Bronchial epithelial cell (primary cell): ENCODE results near the gene PANK4. TPM values are rescaled to one million over a fixed set of nuclear protein-coding genes. Genes with fewer than 3 reads are reported as not detected.

Source experiments
- DNase-seq: peaks from one replicate; pipeline ENCODE4 v3.0.0-alpha.2; 2010; ENCODE audit warnings: low read depth
- FAIRE-seq: peaks from 2 replicates; lab custom pipeline; 2011; peaks lifted over from hg19 to GRCh38; lab: Jason Lieb, UNC
- H3K27me3 ChIP-seq: 2 replicates; pipeline ENCODE4 v1.5.1; 2011; ENCODE audit warnings: low read length; ENCODE audit not compliant: control insufficient read depth, insufficient read depth
- H3K36me3 ChIP-seq: 2 replicates; pipeline ENCODE4 v1.5.1; 2011; ENCODE audit warnings: low read length; ENCODE audit not compliant: control insufficient read depth, insufficient read depth
- H3K4me3 ChIP-seq: 2 replicates; pipeline ENCODE4 v1.5.1; 2011; ENCODE audit warnings: mild to moderate bottlenecking, low read depth, low read length, control low read depth
- total RNA-seq: library from RNA; depleted of rRNA; stranded (reverse); fragments of >200 nt; gene quantifications from 2 replicates; pipeline ENCODE4 v1.2.1, GENCODE V29; 2014
- TF ChIP-seq, protein P1 (sequence below): IDR thresholded peaks from 2 replicates; pipeline ENCODE4 v1.5.1; 2011; ENCODE audit warnings: mild to moderate bottlenecking, moderate library complexity, low read length, control low read depth, inconsistent platforms; ENCODE audit not compliant: insufficient read depth, severe bottlenecking

The PANK4 gene
- total RNA-seq, 1 donor from 2014 or later, result 29.2 TPM

DNA sequence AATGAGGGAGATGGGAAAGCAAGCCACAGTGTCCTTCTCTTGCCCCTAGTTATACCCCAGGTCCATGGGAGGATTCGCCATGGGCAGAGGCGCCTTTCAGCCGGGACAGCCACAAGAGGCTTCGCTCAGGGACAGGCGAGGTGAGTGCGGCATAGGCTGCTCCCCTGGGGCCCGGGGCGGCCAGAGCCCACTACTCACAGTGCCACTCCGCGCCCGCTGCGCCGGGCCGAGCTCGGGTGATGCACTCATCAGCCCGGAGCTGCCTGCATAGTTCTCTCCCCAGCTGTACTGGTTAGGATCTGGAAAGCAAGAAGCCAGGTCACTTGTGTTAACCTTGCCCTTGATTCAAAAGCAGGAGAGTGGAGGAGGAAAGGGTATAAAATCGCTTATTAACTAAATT is 8.4 kb downstream of the PANK4 start:
- no peak for DNase-seq
- H3K4me3 ChIP-seq, result no peak overlapping the region
- TF ChIP-seq, protein P1, sequence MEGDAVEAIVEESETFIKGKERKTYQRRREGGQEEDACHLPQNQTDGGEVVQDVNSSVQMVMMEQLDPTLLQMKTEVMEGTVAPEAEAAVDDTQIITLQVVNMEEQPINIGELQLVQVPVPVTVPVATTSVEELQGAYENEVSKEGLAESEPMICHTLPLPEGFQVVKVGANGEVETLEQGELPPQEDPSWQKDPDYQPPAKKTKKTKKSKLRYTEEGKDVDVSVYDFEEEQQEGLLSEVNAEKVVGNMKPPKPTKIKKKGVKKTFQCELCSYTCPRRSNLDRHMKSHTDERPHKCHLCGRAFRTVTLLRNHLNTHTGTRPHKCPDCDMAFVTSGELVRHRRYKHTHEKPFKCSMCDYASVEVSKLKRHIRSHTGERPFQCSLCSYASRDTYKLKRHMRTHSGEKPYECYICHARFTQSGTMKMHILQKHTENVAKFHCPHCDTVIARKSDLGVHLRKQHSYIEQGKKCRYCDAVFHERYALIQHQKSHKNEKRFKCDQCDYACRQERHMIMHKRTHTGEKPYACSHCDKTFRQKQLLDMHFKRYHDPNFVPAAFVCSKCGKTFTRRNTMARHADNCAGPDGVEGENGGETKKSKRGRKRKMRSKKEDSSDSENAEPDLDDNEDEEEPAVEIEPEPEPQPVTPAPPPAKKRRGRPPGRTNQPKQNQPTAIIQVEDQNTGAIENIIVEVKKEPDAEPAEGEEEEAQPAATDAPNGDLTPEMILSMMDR, result no peak
- H3K27me3 ChIP-seq, result no peaks in the 10 kb centered on the region
- no peak for FAIRE-seq
- peaks cover 49% of the 10 kb centered on the region for H3K36me3 ChIP-seq

DNA sequence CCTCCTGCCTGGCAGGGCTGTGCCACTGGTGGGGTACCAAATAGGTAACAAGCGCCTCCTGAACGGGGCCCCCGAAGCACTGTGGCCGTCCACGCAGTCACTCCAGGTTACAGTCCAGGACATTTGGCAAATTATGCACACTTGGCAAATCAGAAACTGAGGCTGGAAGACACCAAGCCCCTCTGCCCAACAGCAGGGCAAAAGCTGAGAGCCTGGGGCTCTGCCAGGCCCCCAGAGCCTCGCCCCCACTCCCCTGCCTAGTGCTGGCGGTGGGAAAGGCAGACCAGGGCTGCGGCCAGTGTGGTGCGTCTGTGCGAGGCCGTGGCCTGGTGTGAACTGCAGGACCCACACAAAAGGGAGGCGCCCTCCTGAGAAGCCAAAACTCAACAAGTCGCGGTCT is 9.4 kb downstream of the PANK4 start:
- Histone ChIP-seq H3K27me3 (no peaks in the 10 kb centered on the region), H3K4me3 (no peak overlapping the region), H3K36me3 (peaks cover 53% of the 10 kb centered on the region)
- DNase-seq, result no peak
- FAIRE-seq, result no peak
- TF ChIP-seq, protein P1, result no peak

DNA sequence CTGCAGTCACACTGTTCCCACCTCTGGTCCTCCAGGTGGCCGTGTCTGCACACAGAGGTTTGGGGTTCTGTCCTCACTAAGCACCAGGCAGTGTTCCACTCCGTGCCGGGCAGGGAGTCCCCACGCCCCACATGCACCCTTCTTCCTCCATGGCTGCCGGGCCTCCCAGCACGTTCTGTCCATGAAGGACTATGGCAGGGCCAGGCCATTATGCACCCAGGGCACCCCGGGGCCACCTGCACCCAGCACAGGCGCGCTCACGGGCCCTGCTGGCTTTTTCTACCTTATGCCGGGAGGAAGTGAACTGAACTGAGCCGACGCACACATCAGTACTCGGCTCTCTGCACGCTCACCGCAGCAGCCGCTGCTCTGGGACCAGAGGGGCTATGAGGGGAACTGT is 10.3 kb downstream of the PANK4 start:
- H3K27me3 ChIP-seq, result no peaks in the 10 kb centered on the region
- H3K36me3 ChIP-seq, result peaks cover 52% of the 10 kb centered on the region
- H3K4me3 ChIP-seq, result no peak overlapping the region
- TF ChIP-seq, protein P1, result no peak
- DNase-seq (no peak), FAIRE-seq (no peak)

DNA sequence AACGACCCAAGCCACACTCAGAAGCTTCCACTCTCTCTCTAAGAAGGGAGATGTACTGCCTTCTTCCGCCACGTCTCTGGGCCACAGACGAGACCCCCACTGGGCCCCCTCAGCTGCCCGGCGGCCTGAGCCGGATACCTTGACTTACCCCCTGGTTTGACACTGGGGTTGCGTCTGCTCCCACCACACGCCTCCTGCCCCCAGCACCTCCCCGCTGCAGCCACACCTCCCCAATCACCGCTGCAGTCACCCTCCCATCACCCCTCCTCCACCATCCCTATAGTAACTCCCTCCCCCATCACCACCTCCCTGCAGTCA is 10.7 kb downstream of the PANK4 start:
- H3K36me3 ChIP-seq, result peaks cover 51% of the 10 kb centered on the region
- no peak overlapping the region for H3K4me3 ChIP-seq
- FAIRE-seq (no peak), DNase-seq (no peak)
- H3K27me3 ChIP-seq, result no peaks in the 10 kb centered on the region
- TF ChIP-seq, protein P1, result no peak

DNA sequence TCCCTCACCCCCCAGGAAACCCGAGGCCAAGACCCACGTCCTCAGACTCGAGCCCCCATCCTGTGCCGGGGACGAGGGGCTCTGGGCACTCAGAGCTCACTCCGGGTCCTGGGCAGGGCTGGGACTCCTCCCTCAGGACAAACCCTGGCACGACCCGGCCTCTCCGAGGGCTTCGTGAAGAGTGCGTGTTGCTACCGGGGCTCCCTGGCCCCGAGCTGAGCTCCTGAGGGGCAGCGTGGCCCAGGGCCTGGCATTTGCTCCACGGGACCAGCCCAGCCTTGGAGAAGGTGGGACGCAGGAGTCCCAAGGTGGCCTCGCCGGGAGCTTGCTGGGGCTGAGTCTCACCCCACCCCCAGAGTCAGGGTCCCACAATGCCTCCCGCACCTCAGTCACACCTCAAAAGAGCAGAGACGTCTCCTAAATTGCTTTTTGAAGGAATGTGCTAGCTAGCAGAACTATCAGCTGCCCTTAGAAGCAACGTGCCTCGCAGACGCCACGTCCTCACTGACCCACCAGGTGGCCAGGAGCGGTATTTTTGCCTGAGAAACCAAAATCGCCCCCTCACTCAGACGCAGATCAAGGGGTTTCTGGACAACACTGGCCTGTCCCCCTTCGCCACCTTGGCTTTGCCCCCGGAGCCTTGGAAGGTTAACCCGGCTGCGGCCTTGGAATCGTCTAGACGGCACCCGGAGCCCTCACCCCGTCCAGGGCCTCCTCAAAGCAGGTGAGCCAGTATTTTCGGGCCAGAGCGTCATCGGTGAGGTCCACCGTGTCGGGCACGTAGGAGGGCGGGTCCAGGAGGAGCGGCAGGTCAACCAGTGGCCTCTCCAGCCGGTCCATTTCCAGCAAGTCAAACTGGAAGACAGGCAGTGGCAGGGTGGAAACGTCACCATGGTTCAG is 11.3 kb downstream of the PANK4 start:
- TF ChIP-seq, protein P1, result no peak
- FAIRE-seq, result no peak
- Histone ChIP-seq H3K36me3 (peaks cover 54% of the 10 kb centered on the region), H3K27me3 (no peaks in the 10 kb centered on the region), H3K4me3 (no peak overlapping the region)
- DNase-seq, result no peak
